ENCODE data around the gene RPL7A. TPM values are rescaled to one million over a fixed set of nuclear protein-coding genes. Genes with fewer than 3 reads are reported as not detected.
"Not testable (repeated sequence)": the region's sequence is repeated elsewhere in the genome, so short reads cannot be mapped to it uniquely, and the experiment has no call there.

Gene RPL7A
- total RNA-seq, 1 experiment from 2014 or later = 1,920 TPM

- no peak for DNase-seq (ENCODE audit: low spot score)
- no TSS peak for BruUV-seq (replicated peaks)
- Histone ChIP-seq H3K27me3 (replicated peaks; ENCODE audit: insufficient read depth, low read depth, low read length, poor library complexity) (no peaks in the 10 kb centered on the region), H3K36me3 (ENCODE audit: insufficient read depth, low read length, poor library complexity, severe bottlenecking) (no peaks in the 10 kb centered on the region), H3K4me3 (ENCODE audit: low read depth, low read length, poor library complexity, severe bottlenecking) (no peak overlapping the region), H3K9me3 (ENCODE audit: low read depth, low read length, poor library complexity, severe bottlenecking) (no peaks in the 10 kb centered on the region), H3K27ac (ENCODE audit: low read depth, low read length, poor library complexity, severe bottlenecking) (no peak overlapping the region), H3K4me1 (ENCODE audit: insufficient read depth, low read length, poor library complexity, severe bottlenecking) (no peaks in the 10 kb centered on the region)
- POLR2A ChIA-PET (ENCODE audit: low non-redundant PET) = no interaction called here
- intact Hi-C loops (cut with micrococcal nuclease; ENCODE audit: unreplicated experiment) = no loop called here
- CTCF ChIA-PET = interaction anchor here (0.6 kb wide), 1 partner anchor 47 kb away, joined by 10 read pairs; the partner anchor contains the start of genes SURF1 and SURF2
- TF ChIP-seq CTCF (conservative IDR thresholded peaks at IDR 0.05; ENCODE audit: low read depth, low read length) = no peak
- TF ChIP-seq EZH2 (IDR thresholded peaks at IDR 0.05; ENCODE audit: borderline replicate concordance, low read depth, low read length, poor library complexity, severe bottlenecking) = no peak
These were observed 38.4 kb upstream of the RPL7A start for GRCh38 chr9:133309608-133310007.

- intact Hi-C loops (cut with micrococcal nuclease; ENCODE audit: unreplicated experiment) = no loop called here
- CTCF ChIA-PET = no interaction called here
- POLR2A ChIA-PET (ENCODE audit: low non-redundant PET) = no interaction called here
- BruUV-seq (replicated peaks) = no TSS peak
- DNase-seq (ENCODE audit: low spot score) = no peak
- Histone ChIP-seq H3K4me3 (ENCODE audit: low read depth, low read length, poor library complexity, severe bottlenecking) (no peak overlapping the region), H3K9me3 (ENCODE audit: low read depth, low read length, poor library complexity, severe bottlenecking) (no peaks in the 10 kb centered on the region), H3K27ac (ENCODE audit: low read depth, low read length, poor library complexity, severe bottlenecking) (no peak overlapping the region), H3K4me1 (ENCODE audit: insufficient read depth, low read length, poor library complexity, severe bottlenecking) (no peaks in the 10 kb centered on the region), H3K36me3 (ENCODE audit: insufficient read depth, low read length, poor library complexity, severe bottlenecking) (no peaks in the 10 kb centered on the region), H3K27me3 (replicated peaks; ENCODE audit: insufficient read depth, low read depth, low read length, poor library complexity) (no peaks in the 10 kb centered on the region)
- TF ChIP-seq EZH2 (IDR thresholded peaks at IDR 0.05; ENCODE audit: borderline replicate concordance, low read depth, low read length, poor library complexity, severe bottlenecking) (no peak), CTCF (conservative IDR thresholded peaks at IDR 0.05; ENCODE audit: low read depth, low read length) (no peak)
These were observed 32.0 kb upstream of the RPL7A start for GRCh38 chr9:133315997-133316396.

GRCh38 chr9:133317551-133317950 lies 30.5 kb upstream of the RPL7A start:
- DNase-seq (ENCODE audit: low spot score); H3K9me3 ChIP-seq (ENCODE audit: low read depth, low read length, poor library complexity, severe bottlenecking); H3K36me3 ChIP-seq (ENCODE audit: insufficient read depth, low read length, poor library complexity, severe bottlenecking); H3K4me3 ChIP-seq (ENCODE audit: low read depth, low read length, poor library complexity, severe bottlenecking); POLR2A ChIA-PET (ENCODE audit: low non-redundant PET); H3K27me3 ChIP-seq (replicated peaks; ENCODE audit: insufficient read depth, low read depth, low read length, poor library complexity); H3K4me1 ChIP-seq (ENCODE audit: insufficient read depth, low read length, poor library complexity, severe bottlenecking); CTCF ChIA-PET; H3K27ac ChIP-seq (ENCODE audit: low read depth, low read length, poor library complexity, severe bottlenecking); BruUV-seq (replicated peaks); intact Hi-C loops (cut with micrococcal nuclease; ENCODE audit: unreplicated experiment): not testable (repeated sequence)

GRCh38 chr9:133320421-133320881 lies 27.6 kb upstream of the RPL7A start:
- no peaks in the 10 kb centered on the region for H3K9me3 ChIP-seq (ENCODE audit: low read depth, low read length, poor library complexity, severe bottlenecking)
- intact Hi-C loops (cut with micrococcal nuclease; ENCODE audit: unreplicated experiment) = no loop called here
- POLR2A ChIA-PET (ENCODE audit: low non-redundant PET) = no interaction called here
- H3K27me3 ChIP-seq (replicated peaks; ENCODE audit: insufficient read depth, low read depth, low read length, poor library complexity) = no peaks in the 10 kb centered on the region
- no peaks in the 10 kb centered on the region for H3K36me3 ChIP-seq (ENCODE audit: insufficient read depth, low read length, poor library complexity, severe bottlenecking)
- no TSS peak for BruUV-seq (replicated peaks)
- CTCF ChIA-PET = no interaction called here
- no peak overlapping the region for H3K27ac ChIP-seq (ENCODE audit: low read depth, low read length, poor library complexity, severe bottlenecking)
- DNase-seq (ENCODE audit: low spot score) = no peak
- no peak for TF ChIP-seq EZH2 (IDR thresholded peaks at IDR 0.05; ENCODE audit: borderline replicate concordance, low read depth, low read length, poor library complexity, severe bottlenecking)
- no peak for TF ChIP-seq CTCF (conservative IDR thresholded peaks at IDR 0.05; ENCODE audit: low read depth, low read length)
- no peak overlapping the region for H3K4me3 ChIP-seq (ENCODE audit: low read depth, low read length, poor library complexity, severe bottlenecking)
- H3K4me1 ChIP-seq (ENCODE audit: insufficient read depth, low read length, poor library complexity, severe bottlenecking) = no peaks in the 10 kb centered on the region
